Activated CD8-positive, alpha-beta T cell treated with anti-CD3 and anti-CD28 coated beads for 36 hours (primary cell): Measurements from ENCODE around the gene HOXD4. TPM values are rescaled to one million over a fixed set of nuclear protein-coding genes. Genes with fewer than 3 reads are reported as not detected.
A peak's percentile ranks its signal among the peaks of the same experiment; 100 is the strongest.

Experiments used
- ATAC-seq: fragments of 200-7000 bp; cut with Tn5 transposase; one replicate; pipeline ENCODE4 v1.10.0; 2021; ENCODE audit warnings: mild to moderate bottlenecking, moderate library complexity
- CTCF ChIA-PET: fragments of 350-600 bp; sonication (Branson Sonifier 250); formaldehyde crosslinking; loops from one replicate; lab custom pipeline; 2021; ENCODE audit warnings: antibody characterized with exemption; lab: Charles Lee
- POLR2A ChIA-PET: fragments of 350-600 bp; sonication (Branson Sonifier 250); formaldehyde crosslinking; loops from one replicate; lab custom pipeline; 2021; ENCODE audit warnings: antibody characterized with exemption; lab: Charles Lee
- DNase-seq: peaks from one replicate; pipeline ENCODE4 v3.0.0-alpha.2; 2020
- H3K27ac Mint-ChIP-seq: one replicate; pipeline ENCODE4 v1.8.0; 2021; ENCODE audit warnings: mild to moderate bottlenecking, mixed read lengths
- H3K27me3 Mint-ChIP-seq: one replicate; pipeline ENCODE4 v1.8.0; 2021; ENCODE audit warnings: mixed read lengths
- H3K36me3 Mint-ChIP-seq: one replicate; pipeline ENCODE4 v1.8.0; 2021; ENCODE audit warnings: low read depth, mixed read lengths
- H3K4me1 Mint-ChIP-seq: one replicate; pipeline ENCODE4 v1.8.0; 2021; ENCODE audit warnings: low read depth, mixed read lengths
- H3K4me3 Mint-ChIP-seq: one replicate; pipeline ENCODE4 v1.8.0; 2021; ENCODE audit warnings: mild to moderate bottlenecking, moderate library complexity, mixed read lengths
- H3K9me3 Mint-ChIP-seq: one replicate; pipeline ENCODE4 v1.8.0; 2021; ENCODE audit warnings: mixed read lengths
- CTCF ChIP-seq: fragments of 200-600 bp; IDR thresholded peaks from one replicate; pipeline ENCODE4 v1.8.0; 2022; ENCODE audit warnings: antibody characterized with exemption, mild to moderate bottlenecking
- intact Hi-C: fragments of 100-400 bp; cut with micrococcal nuclease; formaldehyde crosslinking; loops from one replicate; pipeline ENCODE4 v1.10.0; 2022
- total RNA-seq, 2 experiments: library from RNA; stranded (reverse); gene quantifications; one replicate each; pipeline ENCODE4 v1.2.3, GENCODE V29; 2021

The HOXD4 gene
- total RNA-seq, 2 experiments from 2014 or later, result not detected

- intact Hi-C loops, result loop anchor here (5.0 kb wide), 2 partner anchors 41 to 506 kb away; no protein-coding TSS in a partner anchor
- peaks cover 78% of the 10 kb centered on the region for H3K27me3 Mint-ChIP-seq
- no peak overlapping the region for H3K27ac Mint-ChIP-seq
- peak overlapping the region; percentile 35 for H3K4me3 Mint-ChIP-seq
- DNase-seq, result no peak
- no peak for TF ChIP-seq CTCF
- ChIA-PET POLR2A (interaction anchor here (0.6 to 1.6 kb wide), 4 partner anchors 9 to 1017 kb away, joined by 3 to 4 read pairs (median 3); partner anchors contain the start of gene HOXD9), CTCF (interaction anchor here (1.0 to 9.8 kb wide), 12 partner anchors 9 to 522 kb away, joined by 3 to 95 read pairs (median 4); no protein-coding TSS in a partner anchor)
- peaks cover 34% of the 10 kb centered on the region for H3K4me1 Mint-ChIP-seq
- H3K9me3 Mint-ChIP-seq, result no peaks in the 10 kb centered on the region
- no peak for ATAC-seq
- no peaks in the 10 kb centered on the region for H3K36me3 Mint-ChIP-seq
Observed at GRCh38 chr2:176130957-176131847, 20.1 kb upstream of the HOXD4 start.

- no peak for ATAC-seq
- intact Hi-C loops, result loop anchor here (5.0 kb wide), 2 partner anchors 40 to 505 kb away; no protein-coding TSS in a partner anchor
- no peak for DNase-seq
- POLR2A ChIA-PET, result interaction anchor here (0.8 to 1.6 kb wide), 3 partner anchors 10 to 58 kb away, joined by 3 to 4 read pairs (median 3); partner anchors contain the start of gene HOXD9
- no peak overlapping the region for H3K27ac Mint-ChIP-seq
- H3K27me3 Mint-ChIP-seq, result peaks cover 77% of the 10 kb centered on the region
- peak overlapping the region; percentile 64 for H3K4me3 Mint-ChIP-seq
- H3K36me3 Mint-ChIP-seq, result no peaks in the 10 kb centered on the region
- H3K4me1 Mint-ChIP-seq, result peaks cover 35% of the 10 kb centered on the region
- TF ChIP-seq CTCF, result no peak
- CTCF ChIA-PET, result interaction anchor here (0.6 to 9.8 kb wide), 12 partner anchors 9 to 621 kb away, joined by 3 to 95 read pairs (median 5); no protein-coding TSS in a partner anchor
- H3K9me3 Mint-ChIP-seq, result no peaks in the 10 kb centered on the region
Observed at GRCh38 chr2:176131848-176132158, 19.5 kb upstream of the HOXD4 start.

- Mint-ChIP-seq H3K27me3 (peaks cover 78% of the 10 kb centered on the region), H3K9me3 (no peaks in the 10 kb centered on the region), H3K27ac (no peak overlapping the region), H3K36me3 (no peaks in the 10 kb centered on the region), H3K4me1 (peaks cover 32% of the 10 kb centered on the region), H3K4me3 (peak overlapping the region; percentile 64)
- TF ChIP-seq CTCF, result no peak
- CTCF ChIA-PET, result interaction anchor here (0.6 to 9.8 kb wide), 17 partner anchors 8 to 1016 kb away, joined by 3 to 95 read pairs (median 4); no protein-coding TSS in a partner anchor
- intact Hi-C loops, result loop anchor here (5.0 kb wide), 2 partner anchors 40 to 505 kb away; no protein-coding TSS in a partner anchor
- ATAC-seq (no peak), DNase-seq (no peak)
- POLR2A ChIA-PET, result interaction anchor here (0.6 to 1.6 kb wide), 7 partner anchors 10 to 1908 kb away, joined by 3 to 4 read pairs (median 3); partner anchors contain the start of gene HOXD9
Observed at GRCh38 chr2:176132205-176133171, 18.9 kb upstream of the HOXD4 start.

GRCh38 chr2:176133389-176133788 is 18.0 kb upstream of the HOXD4 start:
- intact Hi-C loops, result loop anchor here (5.0 kb wide), 2 partner anchors 39 to 504 kb away; no protein-coding TSS in a partner anchor
- TF ChIP-seq CTCF, result no peak
- Mint-ChIP-seq H3K4me3 (no peak overlapping the region), H3K36me3 (no peaks in the 10 kb centered on the region), H3K27ac (no peak overlapping the region), H3K27me3 (peaks cover 78% of the 10 kb centered on the region), H3K9me3 (no peaks in the 10 kb centered on the region), H3K4me1 (peaks cover 26% of the 10 kb centered on the region)
- ChIA-PET CTCF (interaction anchor here (0.9 to 9.8 kb wide), 7 partner anchors 20 to 1015 kb away, joined by 3 to 95 read pairs (median 3); no protein-coding TSS in a partner anchor), POLR2A (interaction anchor here (0.7 kb wide), 1 partner anchor 386 kb away, joined by 3 read pairs; no protein-coding TSS in a partner anchor)
- DNase-seq (no peak), ATAC-seq (no peak)
